GM12878 (cell line): ENCODE data around the gene DAAM1. TPM values are rescaled to one million over a fixed set of nuclear protein-coding genes. Genes with fewer than 3 reads are reported as not detected.

Experiments
- ATAC-seq: fragments of 200-7000 bp; cut with Tn5 transposase; 3 replicates; pipeline ENCODE4 v1.9.1; 2020; ENCODE audit warnings: mild to moderate bottlenecking, moderate library complexity
- BruUV-seq: library from RNA; stranded (reverse); fragments of 400-500 nt; replicated peaks from 2 replicates; lab custom pipeline; 2021; lab: Mats Ljungman, UMichigan
- CTCF ChIA-PET: fragments of 300-600 bp; sonication (Branson Sonifier 250); formaldehyde crosslinking; extraction: SDS; loops from one replicate; lab custom pipeline; 2021; ENCODE audit warnings: inconsistent platforms; lab: Yijun Ruan, JAX
- POLR2A ChIA-PET: fragments of 350-600 bp; formaldehyde crosslinking; extraction: SDS; loops from one replicate; lab custom pipeline; 2021; ENCODE audit warnings: inconsistent platforms; lab: Charles Lee
- RAD21 ChIA-PET: fragments of 300-600 bp; sonication (Branson Sonifier 250); formaldehyde crosslinking; loops from one replicate; lab custom pipeline; 2023; ENCODE audit warnings: antibody characterized with exemption; ENCODE audit not compliant: unreplicated experiment; lab: Charles Lee
- SMC1A ChIA-PET: fragments of 300-600 bp; sonication (Branson Sonifier 250); formaldehyde crosslinking; loops from one replicate; lab custom pipeline; 2023; ENCODE audit not compliant: unreplicated experiment, uncharacterized antibody; lab: Charles Lee
- DNase-seq: peaks from one replicate; pipeline ENCODE4 v3.0.0-alpha.2; 2011; ENCODE audit warnings: low read depth, low spot score
- FAIRE-seq: peaks from 3 replicates; lab custom pipeline; 2011; peaks lifted over from hg19 to GRCh38; lab: Jason Lieb, UNC
- H2AFZ ChIP-seq: 2 replicates; pipeline ENCODE4 v1.6.0; 2011; ENCODE audit warnings: low read depth, low read length, control low read depth; ENCODE audit not compliant: control insufficient read depth
- H3K27ac ChIP-seq: 2 replicates; pipeline ENCODE4 v1.5.1; 2011; ENCODE audit warnings: control low read depth; ENCODE audit not compliant: control insufficient read depth, insufficient read depth
- H3K27me3 ChIP-seq, 2 experiments: replicated peaks in 1 of 2; 2 replicates each; pipeline versions ENCODE4 v1.6.0 to v1.6.1; 2011; ENCODE audit warnings: low read length in 1 of 2; ENCODE audit not compliant: control insufficient read depth in 2 of 2, insufficient read depth in 2 of 2
- H3K36me3 ChIP-seq, 2 experiments: 2 replicates each; pipeline ENCODE4 v1.5.1; 2011; ENCODE audit warnings: low read length in 1 of 2; ENCODE audit not compliant: control insufficient read depth in 2 of 2, insufficient read depth in 2 of 2
- H3K4me1 ChIP-seq: 2 replicates; pipeline ENCODE4 v1.6.1; 2011; ENCODE audit warnings: mild to moderate bottlenecking, low read length, moderate library complexity, mixed read lengths; ENCODE audit not compliant: control insufficient read depth, insufficient read depth
- H3K4me2 ChIP-seq: 2 replicates; pipeline ENCODE4 v1.6.0; 2011; ENCODE audit warnings: control low read depth; ENCODE audit not compliant: control insufficient read depth, insufficient read depth
- H3K4me3 ChIP-seq: fragments of 200-600 bp; sonication (generic); 2 replicates; pipeline ENCODE4 v1.5.1; 2016
- H3K79me2 ChIP-seq: 2 replicates; pipeline ENCODE4 v1.6.0; 2011; ENCODE audit warnings: low read length; ENCODE audit not compliant: control insufficient read depth, insufficient read depth
- H3K9ac ChIP-seq: 2 replicates; pipeline ENCODE4 v1.8.0; 2011; ENCODE audit warnings: low read length, control low read depth, mixed read lengths; ENCODE audit not compliant: control insufficient read depth, insufficient read depth
- H3K9me3 ChIP-seq: replicated peaks from 3 replicates; pipeline ENCODE4 v1.5.1; 2011; ENCODE audit warnings: mild to moderate bottlenecking, low read length; ENCODE audit not compliant: control insufficient read depth, insufficient read depth
- H4K20me1 ChIP-seq: 2 replicates; pipeline ENCODE4 v1.6.0; 2011; ENCODE audit not compliant: control insufficient read depth, insufficient read depth
- ASH2L ChIP-seq: fragments of 300-600, 200-600 bp; sonication (generic); IDR thresholded peaks from 2 replicates; pipeline ENCODE4 v1.6.1; 2017; ENCODE audit warnings: low read depth, mild to moderate bottlenecking, borderline replicate concordance
- CHD1 ChIP-seq: IDR thresholded peaks from 2 replicates; pipeline ENCODE4 v1.6.1; 2012; ENCODE audit warnings: low read depth, low read length, improper control_type of control experiment
- CHD2 ChIP-seq: IDR thresholded peaks from 2 replicates; pipeline ENCODE4 v1.6.1; 2011; ENCODE audit warnings: low read depth, low read length, improper control_type of control experiment, borderline replicate concordance
- IKZF1 ChIP-seq: fragments of 450-650 bp; conservative IDR thresholded peaks from 2 replicates; pipeline ENCODE4 v1.6.1; 2017; ENCODE audit warnings: antibody characterized with exemption, mild to moderate bottlenecking
- LARP7 ChIP-seq: fragments of 450-650 bp; IDR thresholded peaks from 2 replicates; pipeline ENCODE4 v1.6.1; 2017; ENCODE audit warnings: mild to moderate bottlenecking
- MEF2A ChIP-seq: IDR thresholded peaks from 2 replicates; pipeline ENCODE4 v1.6.1; 2011; ENCODE audit warnings: low read depth, mild to moderate bottlenecking, low read length, moderate library complexity; ENCODE audit not compliant: insufficient read depth
- MLLT1 ChIP-seq: fragments of 450-650 bp; IDR thresholded peaks from 2 replicates; pipeline ENCODE4 v1.6.1; 2016; ENCODE audit warnings: mild to moderate bottlenecking
- MXI1 ChIP-seq: fragments of 150-350 bp; IDR thresholded peaks from 2 replicates; pipeline ENCODE4 v1.6.1; 2011; ENCODE audit warnings: low read depth, mild to moderate bottlenecking, inconsistent platforms, low read length, improper control_type of control experiment
- PAX5 ChIP-seq: IDR thresholded peaks from 2 replicates; pipeline ENCODE4 v1.6.1; 2011; ENCODE audit warnings: low read depth, low read length, borderline replicate concordance
- PKNOX1 ChIP-seq: fragments of 450-650 bp; IDR thresholded peaks from 2 replicates; pipeline ENCODE4 v1.6.1; 2016; ENCODE audit warnings: mild to moderate bottlenecking
- POLR2AphosphoS5 ChIP-seq: IDR thresholded peaks from 2 replicates; pipeline ENCODE4 v1.6.1; 2011; ENCODE audit warnings: mild to moderate bottlenecking, low read length, inconsistent platforms
- SUPT20H ChIP-seq: IDR thresholded peaks from 2 replicates; pipeline ENCODE4 v1.6.1; 2011; ENCODE audit warnings: low read depth, mild to moderate bottlenecking, low read length, moderate library complexity, borderline replicate concordance; ENCODE audit not compliant: control insufficient read depth
- WGBS: methylation state at CpG from one replicate; pipeline ENCODE4 v1.1.6; 2016; ENCODE audit warnings: low lambda C conversion rate; ENCODE audit not compliant: insufficient replicate concordance, insufficient coverage; ENCODE audit errors: missing lambda C conversion rate; 5-methylcytosine and 5-hydroxymethylcytosine counted together
- in situ Hi-C: fragments of 300-500 bp; cut with MboI; formaldehyde crosslinking; loops from 9 replicates; pipeline ENCODE4 v1.14.3; 2018; ENCODE audit warnings: mixed read lengths
- intact Hi-C: fragments of 100-400 bp; cut with micrococcal nuclease; formaldehyde crosslinking; loops from one replicate; pipeline ENCODE4 v1.14.2; 2022; ENCODE audit not compliant: unreplicated experiment
- polyA plus RNA-seq, 11 experiments: library from polyadenylated mRNA; depleted of rRNA in 4 of 11; unstranded in 6 of 11; stranded (reverse) in 5 of 11; fragments of >200 nt; fragmentation: Nextera tagmentation in 4 of 11; fragmentation: Illumina TruSeq in 1 of 11; extraction: Ambion mirVana in 4 of 11; extraction: Trizol in 1 of 11; gene quantifications; 1 replicate in 1 of 11; 2 replicates in 10 of 11; pipeline versions ENCODE4 v1.2.1 to v1.2.3, GENCODE V29; 2011 to 2016; ENCODE audit warnings: inconsistent platforms in 2 of 11, missing spikeins in 2 of 11, low read depth in 1 of 11
- total RNA-seq, 4 experiments: library from RNA; depleted of rRNA in 3 of 4; stranded (reverse); fragments of >200 nt in 3 of 4; fragmentation: Illumina TruSeq in 1 of 4; extraction: Trizol in 1 of 4; gene quantifications; 2 replicates each; pipeline versions ENCODE4 v1.2.1 to v1.2.3, GENCODE V29; 2013 to 2021
- TF ChIP-seq, protein P1 (sequence below): IDR thresholded peaks from 2 replicates; pipeline ENCODE4 v1.6.1; 2011; ENCODE audit warnings: low read depth, mild to moderate bottlenecking, low read length, moderate library complexity, borderline replicate concordance; ENCODE audit errors: extremely low read depth

The DAAM1 gene
- total and polyA plus RNA-seq, 10 of the 15 experiments (the other 5 are each of a cell fraction or from before 2014, with no cell fraction given), result 13.8 to 32.4 (median 24.2) TPM

DNA sequence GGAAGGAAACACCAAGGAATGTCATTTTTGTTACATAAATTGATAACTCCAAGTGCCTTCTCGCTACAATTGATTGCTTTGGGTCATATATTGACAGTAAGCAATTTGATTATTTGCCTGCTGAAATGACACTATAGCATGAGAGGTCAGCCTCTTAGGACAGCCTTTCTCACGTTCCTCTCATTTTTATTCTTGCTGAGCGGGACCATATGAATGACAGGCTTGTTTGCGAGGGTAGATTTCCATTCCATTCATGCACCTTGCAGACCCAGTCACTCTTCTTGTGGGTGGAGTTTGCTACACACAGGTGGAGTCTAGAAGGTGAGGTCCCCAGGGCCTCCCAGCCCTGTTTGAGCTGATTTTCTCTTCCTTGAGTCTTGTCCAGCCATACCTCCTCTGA is 27.3 kb downstream of the DAAM1 start:
- Histone ChIP-seq H3K27ac (no peak overlapping the region), H3K4me2 (no peak overlapping the region), H4K20me1 (no peaks in the 10 kb centered on the region; the same call in none of the 2 replicates), H3K36me3 (no peaks in the 10 kb centered on the region), H3K9me3 (no peaks in the 10 kb centered on the region; the same call in 2 of the 3 replicates), H3K4me3 (no peak overlapping the region), H3K9ac (no peak overlapping the region), H3K4me1 (peaks cover 15% of the 10 kb centered on the region), H3K79me2 (peaks cover 7% of the 10 kb centered on the region), H2AFZ (no peak overlapping the region), H3K27me3 (no peaks in the 10 kb centered on the region)
- POLR2A ChIA-PET, result interaction anchor here (1.1 to 1.2 kb wide), 2 partner anchors 37 to 40 kb away, joined by 3 read pairs; no protein-coding TSS in a partner anchor
- in situ Hi-C loops, result no loop called here
- SMC1A ChIA-PET, result interaction anchor here (0.8 to 4.6 kb wide), 7 partner anchors 27 to 73 kb away, joined by 3 to 24 read pairs (median 6); no protein-coding TSS in a partner anchor
- BruUV-seq, result no TSS peak
- RAD21 ChIA-PET, result interaction anchor here (0.5 to 4.4 kb wide), 7 partner anchors 22 to 982 kb away, joined by 3 to 23 read pairs (median 6); no protein-coding TSS in a partner anchor
- CTCF ChIA-PET, result interaction anchor here (1.1 to 1.4 kb wide), 3 partner anchors 19 to 124 kb away, joined by 3 to 4 read pairs (median 3); no protein-coding TSS in a partner anchor
- no peak for FAIRE-seq
- DNase-seq, result no peak
- WGBS, result 99% methylated on average over 4 of the region's 4 CpGs
- ATAC-seq, result no peak
- TF ChIP-seq, protein P1, sequence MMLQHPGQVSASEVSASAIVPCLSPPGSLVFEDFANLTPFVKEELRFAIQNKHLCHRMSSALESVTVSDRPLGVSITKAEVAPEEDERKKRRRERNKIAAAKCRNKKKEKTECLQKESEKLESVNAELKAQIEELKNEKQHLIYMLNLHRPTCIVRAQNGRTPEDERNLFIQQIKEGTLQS, result no peak
- TF ChIP-seq CHD2 (no peak), SUPT20H (no peak), MLLT1 (no peak), LARP7 (no peak), ASH2L (no peak), POLR2AphosphoS5 (no peak), MXI1 (no peak), CHD1 (no peak), PKNOX1 (no peak), MEF2A (no peak), PAX5 (no peak), IKZF1 (no peak)
- TF ChIP-seq, all 136 proteins: peak for 0
- intact Hi-C loops, result loop anchor here (2.0 kb wide), 1 partner anchor 59 kb away; no protein-coding TSS in a partner anchor
